DOHH2 (cell line): ENCODE results near the gene ARHGDIA.
A peak's percentile ranks its signal among the peaks of the same experiment; 100 is the strongest.

ENCODE experiments used
- H3F3A ChIP-seq: fragments of 200-600 bp; sonication (generic), shearing (Covaris generic); 2 replicates; pipeline ENCODE4 v1.6.0; 2016; ENCODE audit warnings: antibody characterized with exemption, mild to moderate bottlenecking; ENCODE audit not compliant: control insufficient read depth, insufficient read depth
- H3K27ac ChIP-seq: fragments of 200-600 bp; sonication (generic); 2 replicates; pipeline ENCODE4 v1.5.1; 2014; ENCODE audit warnings: low read depth, mild to moderate bottlenecking, low read length, moderate library complexity
- H3K27me3 ChIP-seq: fragments of 200-600 bp; sonication (generic); 2 replicates; pipeline ENCODE4 v1.6.1; 2014; ENCODE audit warnings: mild to moderate bottlenecking, low read length, mixed read lengths; ENCODE audit not compliant: control insufficient read depth
- H3K36me3 ChIP-seq: fragments of 200-600 bp; sonication (generic); 2 replicates; pipeline ENCODE4 v1.6.1; 2014; ENCODE audit warnings: mild to moderate bottlenecking, low read length, moderate library complexity, mixed read lengths; ENCODE audit not compliant: control insufficient read depth
- H3K4me1 ChIP-seq: fragments of 200-600 bp; sonication (generic); 2 replicates; pipeline ENCODE4 v1.6.1; 2014; ENCODE audit warnings: mild to moderate bottlenecking, low read length, mixed read lengths; ENCODE audit not compliant: control insufficient read depth
- H3K4me2 ChIP-seq: fragments of 200-600 bp; sonication (generic); 2 replicates; pipeline ENCODE4 v1.6.0; 2014; ENCODE audit warnings: mild to moderate bottlenecking, low read length, moderate library complexity
- H3K4me3 ChIP-seq: fragments of 200-600 bp; sonication (generic); 2 replicates; pipeline ENCODE4 v1.5.1; 2014; ENCODE audit warnings: mild to moderate bottlenecking, low read length, mixed read lengths
- H3K79me2 ChIP-seq: fragments of 200-600 bp; sonication (generic); 2 replicates; pipeline ENCODE4 v1.6.1; 2014; ENCODE audit warnings: mild to moderate bottlenecking, low read length, mixed read lengths; ENCODE audit not compliant: control insufficient read depth
- H3K9me2 ChIP-seq: fragments of 200-600 bp; sonication (generic); replicated peaks from 2 replicates; pipeline ENCODE4 v1.6.1; 2014; ENCODE audit warnings: mild to moderate bottlenecking, low read length, mixed read lengths; ENCODE audit not compliant: control insufficient read depth
- H3K9me3 ChIP-seq: fragments of 200-600 bp; sonication (generic); 2 replicates; pipeline ENCODE4 v1.6.1; 2014; ENCODE audit warnings: antibody characterized with exemption, low read length, mixed read lengths; ENCODE audit not compliant: control insufficient read depth, insufficient read depth
- H4K20me1 ChIP-seq: fragments of 200-600 bp; sonication (generic); 2 replicates; pipeline ENCODE4 v1.6.0; 2014; ENCODE audit warnings: low read depth, mild to moderate bottlenecking, antibody characterized with exemption, low read length, moderate library complexity; ENCODE audit not compliant: control insufficient read depth, insufficient read depth
- CTCF ChIP-seq: fragments of 200-600 bp; sonication (generic); IDR thresholded peaks from one replicate; pipeline ENCODE4 v1.5.1; 2014; ENCODE audit warnings: antibody characterized with exemption, mild to moderate bottlenecking, low read depth, low read length; ENCODE audit not compliant: poor library complexity, severe bottlenecking
- EZH2phosphoT487 ChIP-seq: fragments of 200-600 bp; sonication (generic); IDR thresholded peaks from 2 replicates; pipeline ENCODE4 v1.6.1; 2017; ENCODE audit warnings: borderline replicate concordance, mild to moderate bottlenecking, antibody characterized with exemption, low read length, moderate library complexity, mixed read lengths

Gene ARHGDIA

GRCh38 chr17:81858170-81858966, 12.8 kb downstream of the ARHGDIA start:
- H3K79me2 ChIP-seq, result peaks cover 92% of the 10 kb centered on the region
- H3K9me2 ChIP-seq, result no peaks in the 10 kb centered on the region
- H3K27me3 ChIP-seq, result no peaks in the 10 kb centered on the region
- TF ChIP-seq EZH2phosphoT487 (no peak), CTCF (no peak)
- peaks cover 31% of the 10 kb centered on the region for H3K4me1 ChIP-seq
- H3K4me3 ChIP-seq, result peak overlapping the region; percentile 88; the same call in 1 of the 2 replicates
- H4K20me1 ChIP-seq, result peaks cover 26% of the 10 kb centered on the region
- no peaks in the 10 kb centered on the region for H3F3A ChIP-seq
- no peak overlapping the region for H3K27ac ChIP-seq
- peaks cover 83% of the 10 kb centered on the region for H3K36me3 ChIP-seq
- H3K4me2 ChIP-seq, result peak overlapping the region; percentile 97
- H3K9me3 ChIP-seq, result no peaks in the 10 kb centered on the region

DNA sequence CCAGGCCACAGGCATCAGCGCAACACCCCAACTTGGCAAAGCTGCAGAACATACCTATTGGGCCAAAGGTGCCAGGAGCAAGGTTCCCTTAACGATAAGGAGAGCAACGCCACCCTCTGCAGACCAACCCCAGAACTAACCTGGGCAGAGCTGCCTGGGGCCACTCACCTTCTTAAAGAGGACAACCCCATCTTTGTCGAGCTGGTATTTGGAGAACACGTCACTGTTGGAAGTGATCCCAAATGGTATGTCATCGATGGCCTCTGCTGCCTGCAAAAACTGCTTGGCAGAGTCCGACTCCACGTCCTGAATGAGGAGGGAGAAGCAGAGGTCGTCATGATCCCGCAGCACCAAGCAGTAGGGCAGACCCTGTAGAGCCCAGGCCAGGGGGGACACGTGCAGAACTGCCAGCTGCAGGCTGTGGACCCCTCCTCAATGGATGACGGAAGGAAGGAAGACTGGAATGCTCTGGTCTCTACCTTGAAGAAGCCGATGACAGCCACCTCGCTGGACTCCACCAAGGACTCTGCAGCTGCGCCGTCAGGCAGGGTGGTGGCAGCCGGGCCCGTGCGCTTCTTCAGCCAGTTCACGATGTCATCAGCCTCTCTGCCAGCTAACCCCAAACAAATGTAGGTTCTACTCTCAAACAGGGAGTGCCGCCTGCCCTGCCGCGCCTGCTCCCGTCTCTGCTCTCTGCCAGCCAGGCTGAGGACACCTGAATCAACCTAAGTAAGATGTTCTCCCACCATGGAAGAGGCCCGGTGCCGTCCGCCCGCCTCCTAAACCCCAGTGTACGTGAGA, 16.0 kb downstream of the ARHGDIA start:
- peaks cover 86% of the 10 kb centered on the region for H3K79me2 ChIP-seq
- no peak overlapping the region for H3K4me2 ChIP-seq
- no peak overlapping the region for H3K4me3 ChIP-seq
- TF ChIP-seq EZH2phosphoT487 (no peak), CTCF (no peak)
- H3K36me3 ChIP-seq, result peaks cover 87% of the 10 kb centered on the region
- H3K27ac ChIP-seq, result no peak overlapping the region
- no peaks in the 10 kb centered on the region for H3K27me3 ChIP-seq
- no peaks in the 10 kb centered on the region for H3F3A ChIP-seq
- H3K9me3 ChIP-seq, result no peaks in the 10 kb centered on the region
- H3K9me2 ChIP-seq, result no peaks in the 10 kb centered on the region
- peaks cover 22% of the 10 kb centered on the region for H4K20me1 ChIP-seq
- H3K4me1 ChIP-seq, result peaks cover 15% of the 10 kb centered on the region

DNA sequence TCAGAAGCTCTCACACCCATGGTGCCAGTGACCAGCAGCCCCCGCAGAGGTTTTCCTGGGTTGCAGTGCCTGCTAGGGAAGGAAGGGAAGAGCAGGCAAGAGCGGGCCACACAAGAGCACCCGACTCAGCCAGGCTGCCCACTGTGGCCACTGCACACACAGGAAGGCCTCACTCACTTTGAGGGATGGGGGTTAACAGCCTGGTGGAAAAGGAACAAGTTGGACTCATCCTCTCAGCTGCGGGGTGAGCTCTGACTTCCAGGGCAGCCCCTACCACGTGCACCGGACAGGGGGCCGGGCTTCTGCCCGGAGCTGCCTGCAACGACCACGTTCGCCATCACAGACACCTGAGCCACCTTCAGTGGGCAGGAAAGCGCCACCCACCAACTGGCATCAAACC, 18.9 kb downstream of the ARHGDIA start:
- Histone ChIP-seq H3K9me2 (no peaks in the 10 kb centered on the region), H3K27me3 (no peaks in the 10 kb centered on the region), H3K27ac (no peak overlapping the region), H3K79me2 (peaks cover 56% of the 10 kb centered on the region), H4K20me1 (0 out of 2 replicates have a peak, but pooled peaks cover 3% of the 10 kb centered on the region), H3K4me2 (no peak overlapping the region), H3K36me3 (peaks cover 66% of the 10 kb centered on the region), H3F3A (no peaks in the 10 kb centered on the region), H3K4me1 (no peaks in the 10 kb centered on the region), H3K9me3 (no peaks in the 10 kb centered on the region), H3K4me3 (no peak overlapping the region)
- TF ChIP-seq CTCF, result no peak
- no peak for TF ChIP-seq EZH2phosphoT487
